Measurements from ENCODE around the gene CCDC6.
"Not testable (repeated sequence)": the region's sequence is repeated elsewhere in the genome, so short reads cannot be mapped to it uniquely, and the experiment has no call there.

Gene CCDC6

DNA sequence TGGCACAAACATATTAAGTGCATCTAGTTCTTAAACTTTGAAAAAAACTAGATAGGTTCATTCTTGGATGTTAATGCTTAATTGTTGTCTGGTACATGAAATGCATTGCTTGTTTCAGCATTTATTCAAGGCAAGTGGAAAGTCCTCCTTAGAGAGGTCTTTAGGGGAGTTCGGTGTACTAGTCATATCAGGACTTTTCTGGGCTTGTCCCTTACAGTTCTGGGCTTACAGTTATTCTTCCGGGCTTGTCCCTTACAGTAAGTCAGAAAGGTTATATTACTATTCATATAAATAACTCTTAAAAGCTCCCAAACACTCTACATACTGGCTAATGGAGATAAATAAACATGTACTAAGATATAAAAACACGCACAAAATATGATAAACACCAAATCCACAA is 91.5 kb downstream of the CCDC6 start:
- no peak for DNase-seq (ENCODE audit: low read depth in 2 of 2, low spot score in 1 of 2)

DNA sequence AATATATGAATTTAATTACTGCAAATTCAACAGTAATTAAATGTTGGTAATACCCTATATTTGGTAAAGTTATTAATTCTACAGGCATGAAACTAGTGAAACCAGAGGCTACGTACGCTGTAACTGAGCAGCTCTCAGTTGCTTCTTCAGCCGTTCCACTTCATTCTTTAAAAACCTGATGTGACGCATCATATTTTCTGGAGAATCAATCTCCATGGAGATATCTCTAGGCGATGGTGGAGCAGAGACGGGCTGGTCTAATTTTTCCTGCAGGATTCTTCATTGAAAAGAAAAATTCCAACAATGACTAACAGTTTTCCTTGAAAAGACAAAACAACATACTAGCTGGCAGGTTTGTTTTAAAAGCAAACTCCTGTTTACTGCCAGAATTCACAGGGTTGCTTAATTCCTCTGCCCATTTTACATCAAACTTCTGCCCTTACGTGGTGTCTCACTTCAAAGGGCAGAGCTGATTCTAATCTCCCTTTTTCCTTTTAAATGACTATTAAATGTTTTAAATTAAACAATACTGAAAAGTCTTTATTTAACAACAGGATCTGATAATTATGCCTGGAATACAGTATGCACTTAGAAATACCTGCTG is 93.7 kb downstream of the CCDC6 start:
- DNase-seq (ENCODE audit: low read depth in 2 of 2, low spot score in 1 of 2) = no peak

GRCh38 chr10:59809644-59809974 is 96.7 kb downstream of the CCDC6 start:
- DNase-seq (ENCODE audit: low read depth in 2 of 2, low spot score in 1 of 2) = no peak

GRCh38 chr10:59808896-59809643 is 97.3 kb downstream of the CCDC6 start:
- DNase-seq (ENCODE audit: low read depth in 2 of 2, low spot score in 1 of 2) = peak; percentile 22 to 24

GRCh38 chr10:59807629-59808620 is 98.4 kb downstream of the CCDC6 start:
- DNase-seq (ENCODE audit: low read depth in 2 of 2, low spot score in 1 of 2) = no peak

DNA sequence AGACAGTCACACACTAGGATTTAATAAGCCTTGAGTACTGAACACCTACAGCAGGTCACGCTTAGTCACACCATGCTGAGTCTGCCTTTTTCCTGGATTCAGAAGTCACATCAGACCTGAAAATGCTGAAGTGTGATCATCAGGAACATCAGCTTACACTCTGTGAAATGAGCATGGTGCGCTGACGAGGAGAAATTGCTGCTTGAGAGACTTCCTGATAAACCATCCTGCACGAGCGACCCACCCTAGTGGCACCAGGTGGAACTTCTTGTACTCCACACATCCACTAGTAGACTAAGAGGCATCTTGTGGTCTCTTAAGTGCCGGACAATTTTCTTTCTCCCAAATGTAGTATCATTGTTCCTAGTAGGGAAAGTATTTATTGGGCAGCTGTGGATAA is 101.3 kb downstream of the CCDC6 start:
- no peak for DNase-seq (ENCODE audit: low read depth in 2 of 2, low spot score in 1 of 2)

DNA sequence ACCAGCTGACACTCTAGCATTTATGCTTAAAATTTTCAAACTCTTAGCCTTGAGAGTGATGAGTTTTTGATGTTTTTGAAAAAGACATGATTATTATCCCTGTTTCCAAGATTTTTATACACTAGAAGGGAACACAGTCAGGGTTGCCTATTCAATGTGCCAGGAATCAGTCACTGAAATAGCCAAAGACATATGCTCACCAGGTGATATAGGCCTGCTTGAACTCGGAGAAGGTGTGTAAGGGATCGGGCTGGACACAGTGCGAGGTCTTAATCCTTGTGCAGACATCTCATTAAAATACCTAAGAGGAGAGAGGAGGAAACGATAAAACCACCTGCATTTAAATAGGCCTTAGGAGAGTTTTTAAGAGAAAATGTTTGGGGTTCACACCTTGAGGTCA is 102.1 kb downstream of the CCDC6 start:
- no peak for DNase-seq (ENCODE audit: low read depth in 2 of 2, low spot score in 1 of 2)

DNA sequence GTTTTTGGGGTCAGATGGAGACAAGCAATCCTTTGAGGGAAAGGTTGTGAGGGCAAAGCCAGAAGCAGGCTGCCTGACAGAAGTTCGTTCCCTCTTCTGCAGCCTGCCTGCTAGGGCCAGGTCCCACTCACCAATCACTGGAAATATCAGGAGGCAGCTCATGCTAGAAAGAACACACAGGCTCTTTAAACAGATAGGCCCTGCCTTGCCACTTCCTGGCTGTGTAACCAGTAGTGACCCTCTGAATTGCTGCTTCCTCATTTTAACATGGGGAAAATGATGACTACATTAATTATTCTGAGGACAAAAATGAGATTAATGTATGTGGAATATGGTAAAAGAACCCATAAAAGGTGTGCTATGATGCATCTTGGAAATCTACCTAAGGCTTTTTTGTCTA is 102.6 kb downstream of the CCDC6 start:
- no peak for DNase-seq (ENCODE audit: low read depth in 2 of 2, low spot score in 1 of 2)

GRCh38 chr10:59801171-59801570 is 105.2 kb downstream of the CCDC6 start:
- no peak for DNase-seq (ENCODE audit: low read depth in 2 of 2, low spot score in 1 of 2)

GRCh38 chr10:59799421-59799820 is 106.9 kb downstream of the CCDC6 start:
- no peak for DNase-seq (ENCODE audit: low read depth in 2 of 2, low spot score in 1 of 2)

DNA sequence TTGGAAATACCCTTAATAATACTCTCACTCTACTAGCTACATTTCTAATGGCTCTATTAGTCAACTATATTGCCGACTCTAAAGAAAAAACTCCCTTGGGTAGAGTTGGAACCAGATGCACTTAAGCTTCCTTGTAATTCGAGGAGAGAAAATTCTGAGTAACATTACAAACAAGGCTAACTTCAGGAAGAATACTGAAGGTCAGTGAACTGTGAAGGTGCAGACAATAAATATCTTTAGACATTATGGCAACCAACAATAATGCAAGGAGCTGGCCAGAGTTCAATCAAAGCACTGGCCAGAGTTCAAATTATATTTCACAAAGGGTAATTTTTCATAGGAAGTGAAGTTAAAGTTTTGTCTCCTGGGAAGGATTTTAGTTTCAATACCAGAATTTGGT is 112.4 kb downstream of the CCDC6 start:
- DNase-seq (ENCODE audit: low read depth in 2 of 2, low spot score in 1 of 2) = no peak

GRCh38 chr10:59792812-59793211 is 113.5 kb downstream of the CCDC6 start:
- DNase-seq (ENCODE audit: low read depth in 2 of 2, low spot score in 1 of 2) = no peak

- no peak for DNase-seq (ENCODE audit: low read depth in 2 of 2, low spot score in 1 of 2)
These were observed 114.8 kb downstream of the CCDC6 start for GRCh38 chr10:59791601-59792000.

DNA sequence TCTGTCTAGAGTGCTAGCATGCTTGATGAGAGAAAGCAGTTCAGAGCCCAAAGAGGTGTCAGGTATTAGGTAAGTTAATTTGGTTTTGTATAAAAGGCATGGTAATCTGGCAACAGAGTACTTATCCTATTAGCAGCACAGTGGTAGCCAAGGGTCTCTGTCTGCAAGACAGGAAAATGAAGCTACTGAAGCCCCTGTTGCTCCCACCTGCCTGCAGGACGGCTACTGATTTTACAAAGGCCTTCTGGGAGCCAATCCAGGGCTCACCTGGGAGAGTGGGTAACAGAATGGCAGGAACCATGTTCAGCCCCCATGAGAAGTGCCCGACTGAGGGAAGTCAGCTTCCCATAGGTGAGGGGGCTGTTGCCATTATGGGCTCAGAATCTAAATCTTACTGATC is 116.3 kb downstream of the CCDC6 start:
- not testable (repeated sequence) for DNase-seq (ENCODE audit: low read depth in 2 of 2, low spot score in 1 of 2)

- not testable (repeated sequence) for DNase-seq (ENCODE audit: low read depth in 2 of 2, low spot score in 1 of 2)
These were observed 117.4 kb downstream of the CCDC6 start for GRCh38 chr10:59788914-59789313.

DNA sequence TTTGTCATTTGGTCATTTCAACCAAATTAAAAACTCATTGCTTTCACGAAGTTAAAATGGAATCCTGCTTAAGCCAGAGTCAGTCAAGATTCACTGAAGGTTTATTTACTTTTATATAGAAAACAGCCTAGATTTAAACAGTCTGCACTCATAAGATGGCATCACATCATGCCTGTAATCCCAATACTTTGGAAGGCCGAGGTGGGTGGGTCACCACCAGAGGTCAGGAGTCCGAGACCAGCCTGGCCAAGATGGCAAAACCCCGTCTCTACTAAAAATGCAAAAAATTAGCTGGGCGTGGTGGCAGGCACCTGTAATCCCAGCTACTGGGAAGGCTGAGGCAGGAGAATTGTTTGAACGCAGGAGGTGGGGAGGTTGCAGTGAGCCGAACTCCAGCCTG is 119.3 kb downstream of the CCDC6 start:
- DNase-seq (ENCODE audit: low read depth in 2 of 2, low spot score in 1 of 2) = not testable (repeated sequence)

DNA sequence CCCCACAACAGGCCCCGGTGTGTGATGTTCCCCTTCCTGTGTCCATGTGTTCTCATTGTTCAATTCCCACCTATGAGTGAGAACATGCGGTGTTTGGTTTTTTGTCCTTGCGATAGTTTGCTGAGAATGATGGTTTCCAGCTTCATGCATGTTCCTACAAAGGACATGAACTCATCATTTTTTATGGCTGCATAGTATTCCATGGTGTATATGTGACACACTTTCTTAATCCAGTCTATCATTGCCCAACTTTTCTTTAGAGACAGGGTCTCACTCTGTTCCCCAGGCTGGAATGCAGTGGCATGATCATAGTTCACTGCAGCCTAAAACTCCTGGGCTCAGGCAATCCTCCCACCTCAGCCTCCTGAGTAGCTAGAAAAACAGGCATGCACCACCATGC is 120.9 kb downstream of the CCDC6 start:
- not testable (repeated sequence) for DNase-seq (ENCODE audit: low read depth in 2 of 2, low spot score in 1 of 2)

DNA sequence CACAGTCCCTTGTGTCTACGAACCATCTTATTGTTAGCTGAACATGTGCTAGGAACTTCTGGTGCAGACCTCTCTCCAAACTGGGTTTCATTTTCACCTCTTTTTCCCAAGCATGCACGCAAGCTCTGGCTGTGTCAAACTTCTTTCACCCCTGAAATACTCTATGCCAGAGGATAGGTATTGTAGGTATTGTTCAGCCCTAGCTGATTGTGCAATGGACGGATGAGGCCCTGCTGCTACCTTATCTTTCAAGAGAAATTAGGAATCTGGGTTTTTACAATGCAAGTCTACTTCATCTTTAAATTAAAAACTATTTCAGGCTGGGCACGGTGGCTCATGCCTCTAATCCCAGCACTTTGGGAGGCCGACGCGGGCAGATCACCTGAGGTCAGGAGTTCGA is 124.8 kb downstream of the CCDC6 start:
- DNase-seq (ENCODE audit: low read depth in 2 of 2, low spot score in 1 of 2) = no peak

- no peak for DNase-seq (ENCODE audit: low read depth in 2 of 2, low spot score in 1 of 2)
These were observed 126.4 kb downstream of the CCDC6 start for GRCh38 chr10:59779756-59780533.

GRCh38 chr10:59774451-59774850 is 131.9 kb downstream of the CCDC6 start:
- no peak for DNase-seq (ENCODE audit: low read depth in 2 of 2, low spot score in 1 of 2)

GRCh38 chr10:59773088-59773487 is 133.3 kb downstream of the CCDC6 start:
- no peak for DNase-seq (ENCODE audit: low read depth in 2 of 2, low spot score in 1 of 2)

Measured in stimulated activated CD8-positive, alpha-beta memory T cell treated with anti-CD3 and anti-CD28 coated beads, Interleukin-4, amount 100 ng/mL, for 4 hours (primary cell).